Activated CD8-positive, alpha-beta T cell treated with anti-CD3 and anti-CD28 coated beads for 36 hours (primary cell): Measurements from ENCODE around the gene GFOD1. TPM values are rescaled to one million over a fixed set of nuclear protein-coding genes. Genes with fewer than 3 reads are reported as not detected.

ENCODE experiments used
- ATAC-seq: fragments of 200-7000 bp; cut with Tn5 transposase; one replicate; pipeline ENCODE4 v1.10.0; 2021; ENCODE audit warnings: mild to moderate bottlenecking, moderate library complexity
- CTCF ChIA-PET: fragments of 350-600 bp; sonication (Branson Sonifier 250); formaldehyde crosslinking; loops from one replicate; lab custom pipeline; 2021; ENCODE audit warnings: antibody characterized with exemption; lab: Charles Lee
- POLR2A ChIA-PET: fragments of 350-600 bp; sonication (Branson Sonifier 250); formaldehyde crosslinking; loops from one replicate; lab custom pipeline; 2021; ENCODE audit warnings: antibody characterized with exemption; lab: Charles Lee
- DNase-seq: peaks from one replicate; pipeline ENCODE4 v3.0.0-alpha.2; 2020
- H3K27ac Mint-ChIP-seq: one replicate; pipeline ENCODE4 v1.8.0; 2021; ENCODE audit warnings: mild to moderate bottlenecking, mixed read lengths
- H3K27me3 Mint-ChIP-seq: one replicate; pipeline ENCODE4 v1.8.0; 2021; ENCODE audit warnings: mixed read lengths
- H3K36me3 Mint-ChIP-seq: one replicate; pipeline ENCODE4 v1.8.0; 2021; ENCODE audit warnings: low read depth, mixed read lengths
- H3K4me1 Mint-ChIP-seq: one replicate; pipeline ENCODE4 v1.8.0; 2021; ENCODE audit warnings: low read depth, mixed read lengths
- H3K4me3 Mint-ChIP-seq: one replicate; pipeline ENCODE4 v1.8.0; 2021; ENCODE audit warnings: mild to moderate bottlenecking, moderate library complexity, mixed read lengths
- H3K9me3 Mint-ChIP-seq: one replicate; pipeline ENCODE4 v1.8.0; 2021; ENCODE audit warnings: mixed read lengths
- intact Hi-C: fragments of 100-400 bp; cut with micrococcal nuclease; formaldehyde crosslinking; loops from one replicate; pipeline ENCODE4 v1.10.0; 2022
- total RNA-seq, 2 experiments: library from RNA; stranded (reverse); gene quantifications; one replicate each; pipeline ENCODE4 v1.2.3, GENCODE V29; 2021
- TF ChIP-seq, protein P1 (sequence below): fragments of 200-600 bp; IDR thresholded peaks from one replicate; pipeline ENCODE4 v1.8.0; 2022; ENCODE audit warnings: antibody characterized with exemption, mild to moderate bottlenecking

Gene GFOD1
- total RNA-seq, 2 experiments from 2014 or later = 12.3 to 12.9 TPM

GRCh38 chr6:13412639-13413465 lies 74.5 kb downstream of the GFOD1 start:
- no peaks in the 10 kb centered on the region for H3K27me3 Mint-ChIP-seq
- CTCF ChIA-PET = interaction anchor here (1.6 kb wide), 1 partner anchor 9 kb away, joined by 3 read pairs; no protein-coding TSS in a partner anchor
- intact Hi-C loops = no loop called here
- peaks cover 5% of the 10 kb centered on the region for H3K36me3 Mint-ChIP-seq
- TF ChIP-seq, protein P1, sequence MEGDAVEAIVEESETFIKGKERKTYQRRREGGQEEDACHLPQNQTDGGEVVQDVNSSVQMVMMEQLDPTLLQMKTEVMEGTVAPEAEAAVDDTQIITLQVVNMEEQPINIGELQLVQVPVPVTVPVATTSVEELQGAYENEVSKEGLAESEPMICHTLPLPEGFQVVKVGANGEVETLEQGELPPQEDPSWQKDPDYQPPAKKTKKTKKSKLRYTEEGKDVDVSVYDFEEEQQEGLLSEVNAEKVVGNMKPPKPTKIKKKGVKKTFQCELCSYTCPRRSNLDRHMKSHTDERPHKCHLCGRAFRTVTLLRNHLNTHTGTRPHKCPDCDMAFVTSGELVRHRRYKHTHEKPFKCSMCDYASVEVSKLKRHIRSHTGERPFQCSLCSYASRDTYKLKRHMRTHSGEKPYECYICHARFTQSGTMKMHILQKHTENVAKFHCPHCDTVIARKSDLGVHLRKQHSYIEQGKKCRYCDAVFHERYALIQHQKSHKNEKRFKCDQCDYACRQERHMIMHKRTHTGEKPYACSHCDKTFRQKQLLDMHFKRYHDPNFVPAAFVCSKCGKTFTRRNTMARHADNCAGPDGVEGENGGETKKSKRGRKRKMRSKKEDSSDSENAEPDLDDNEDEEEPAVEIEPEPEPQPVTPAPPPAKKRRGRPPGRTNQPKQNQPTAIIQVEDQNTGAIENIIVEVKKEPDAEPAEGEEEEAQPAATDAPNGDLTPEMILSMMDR = no peak
- peaks cover 1% of the 10 kb centered on the region for H3K9me3 Mint-ChIP-seq
- H3K27ac Mint-ChIP-seq = no peak overlapping the region
- ATAC-seq (no peak), DNase-seq (no peak)
- H3K4me3 Mint-ChIP-seq = no peak overlapping the region
- POLR2A ChIA-PET = interaction anchor here (0.6 kb wide), 1 partner anchor 206 kb away, joined by 3 read pairs; no protein-coding TSS in a partner anchor
- no peaks in the 10 kb centered on the region for H3K4me1 Mint-ChIP-seq

GRCh38 chr6:13412211-13412610 lies 75.2 kb downstream of the GFOD1 start:
- intact Hi-C loops = no loop called here
- no peak overlapping the region for H3K4me3 Mint-ChIP-seq
- CTCF ChIA-PET = interaction anchor here (1.6 kb wide), 1 partner anchor 9 kb away, joined by 3 read pairs; no protein-coding TSS in a partner anchor
- no peaks in the 10 kb centered on the region for H3K27me3 Mint-ChIP-seq
- POLR2A ChIA-PET = no interaction called here
- no peaks in the 10 kb centered on the region for H3K4me1 Mint-ChIP-seq
- H3K27ac Mint-ChIP-seq = no peak overlapping the region
- no peak for ATAC-seq
- TF ChIP-seq, protein P1 = no peak
- peaks cover 1% of the 10 kb centered on the region for H3K9me3 Mint-ChIP-seq
- DNase-seq = no peak
- peaks cover 5% of the 10 kb centered on the region for H3K36me3 Mint-ChIP-seq

DNA sequence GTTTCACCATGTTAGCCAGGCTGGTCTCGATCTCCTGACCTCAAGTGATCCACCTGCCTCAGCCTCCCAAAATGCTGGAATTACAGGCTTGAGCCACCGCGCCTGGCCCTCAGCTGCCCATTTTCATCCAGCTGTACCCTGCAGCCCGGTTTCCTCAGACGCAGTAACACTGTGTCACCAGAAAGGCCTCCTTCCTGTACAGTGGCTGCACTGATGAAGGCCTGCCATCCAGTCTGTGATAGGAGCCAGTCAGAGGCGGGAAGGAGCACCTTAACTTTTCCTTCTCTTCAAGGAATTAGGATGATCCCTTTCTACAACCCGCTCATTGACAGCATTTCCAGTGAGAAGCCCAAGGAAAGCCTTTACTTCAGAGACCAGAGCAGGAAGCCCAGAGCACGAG lies 75.9 kb downstream of the GFOD1 start:
- no peak overlapping the region for H3K4me3 Mint-ChIP-seq
- ChIA-PET CTCF (interaction anchor here (1.6 kb wide), 1 partner anchor 10 kb away, joined by 3 read pairs; no protein-coding TSS in a partner anchor), POLR2A (no interaction called here)
- peaks cover 4% of the 10 kb centered on the region for H3K4me1 Mint-ChIP-seq
- no peak for ATAC-seq
- no peak overlapping the region for H3K27ac Mint-ChIP-seq
- no peak for DNase-seq
- intact Hi-C loops = no loop called here
- no peaks in the 10 kb centered on the region for H3K27me3 Mint-ChIP-seq
- TF ChIP-seq, protein P1 = no peak
- H3K36me3 Mint-ChIP-seq = peaks cover 11% of the 10 kb centered on the region
- peaks cover 1% of the 10 kb centered on the region for H3K9me3 Mint-ChIP-seq

GRCh38 chr6:13409991-13410390 lies 77.4 kb downstream of the GFOD1 start:
- ChIA-PET CTCF (no interaction called here), POLR2A (interaction anchor here (0.7 kb wide), 1 partner anchor 196 kb away, joined by 3 read pairs; no protein-coding TSS in a partner anchor)
- H3K27me3 Mint-ChIP-seq = no peaks in the 10 kb centered on the region
- peaks cover 4% of the 10 kb centered on the region for H3K4me1 Mint-ChIP-seq
- TF ChIP-seq, protein P1 = no peak
- peaks cover 6% of the 10 kb centered on the region for H3K36me3 Mint-ChIP-seq
- ATAC-seq (no peak), DNase-seq (no peak)
- intact Hi-C loops = no loop called here
- no peak overlapping the region for H3K4me3 Mint-ChIP-seq
- H3K27ac Mint-ChIP-seq = no peak overlapping the region
- H3K9me3 Mint-ChIP-seq = no peaks in the 10 kb centered on the region
